WTC11 (cell line): ENCODE measurements around the gene AQP12B.

ENCODE experiments used
- ELF4 ChIP-seq: sonication (generic); formaldehyde crosslinking; IDR thresholded peaks from 2 replicates; pipeline ENCODE4 v1.8.1; 2022; ENCODE audit warnings: low read depth, mild to moderate bottlenecking, moderate library complexity, missing genetic modification reagents
- NFYB ChIP-seq: sonication (generic); formaldehyde crosslinking; conservative IDR thresholded peaks from 2 replicates; pipeline ENCODE4 v1.8.0; 2022; ENCODE audit warnings: low read depth, missing genetic modification reagents
- NR2C2 ChIP-seq: sonication (generic); formaldehyde crosslinking; IDR thresholded peaks from 2 replicates; pipeline ENCODE4 v1.8.0; 2022; ENCODE audit warnings: mild to moderate bottlenecking, missing genetic modification reagents
- NR3C1 ChIP-seq: sonication (generic); formaldehyde crosslinking; conservative IDR thresholded peaks from 2 replicates; pipeline ENCODE4 v1.8.1; 2023; ENCODE audit warnings: low read depth, mild to moderate bottlenecking, missing genetic modification reagents
- TF ChIP-seq, protein P1 (sequence below): sonication (generic); formaldehyde crosslinking; IDR thresholded peaks from 2 replicates; pipeline ENCODE4 v1.8.1; 2022; ENCODE audit warnings: low read depth, mild to moderate bottlenecking, moderate library complexity, missing genetic modification reagents, borderline replicate concordance
- TF ChIP-seq, protein P2 (sequence below): fragments of 200-600 bp; IDR thresholded peaks from 2 replicates; pipeline ENCODE4 v1.8.0; 2022; ENCODE audit warnings: antibody characterized with exemption
- TF ChIP-seq, protein P3 (sequence below): sonication (generic); formaldehyde crosslinking; IDR thresholded peaks from 2 replicates; pipeline ENCODE4 v1.8.0; 2023; ENCODE audit warnings: missing genetic modification reagents, mild to moderate bottlenecking, borderline replicate concordance
- TF ChIP-seq, protein P4 (sequence below): sonication (generic); formaldehyde crosslinking; conservative IDR thresholded peaks from 2 replicates; pipeline ENCODE4 v1.8.1; 2023; ENCODE audit warnings: mild to moderate bottlenecking, low read depth, missing genetic modification reagents, moderate library complexity
- TF ChIP-seq, protein P5 (sequence below): sonication (generic); formaldehyde crosslinking; IDR thresholded peaks from 2 replicates; pipeline ENCODE4 v1.8.1; 2022; ENCODE audit warnings: low read depth, missing genetic modification reagents, borderline replicate concordance
- TF ChIP-seq, protein P6 (sequence below): sonication (generic); formaldehyde crosslinking; IDR thresholded peaks from 2 replicates; pipeline ENCODE4 v1.8.0; 2022; ENCODE audit warnings: mild to moderate bottlenecking, missing genetic modification reagents

DNA sequence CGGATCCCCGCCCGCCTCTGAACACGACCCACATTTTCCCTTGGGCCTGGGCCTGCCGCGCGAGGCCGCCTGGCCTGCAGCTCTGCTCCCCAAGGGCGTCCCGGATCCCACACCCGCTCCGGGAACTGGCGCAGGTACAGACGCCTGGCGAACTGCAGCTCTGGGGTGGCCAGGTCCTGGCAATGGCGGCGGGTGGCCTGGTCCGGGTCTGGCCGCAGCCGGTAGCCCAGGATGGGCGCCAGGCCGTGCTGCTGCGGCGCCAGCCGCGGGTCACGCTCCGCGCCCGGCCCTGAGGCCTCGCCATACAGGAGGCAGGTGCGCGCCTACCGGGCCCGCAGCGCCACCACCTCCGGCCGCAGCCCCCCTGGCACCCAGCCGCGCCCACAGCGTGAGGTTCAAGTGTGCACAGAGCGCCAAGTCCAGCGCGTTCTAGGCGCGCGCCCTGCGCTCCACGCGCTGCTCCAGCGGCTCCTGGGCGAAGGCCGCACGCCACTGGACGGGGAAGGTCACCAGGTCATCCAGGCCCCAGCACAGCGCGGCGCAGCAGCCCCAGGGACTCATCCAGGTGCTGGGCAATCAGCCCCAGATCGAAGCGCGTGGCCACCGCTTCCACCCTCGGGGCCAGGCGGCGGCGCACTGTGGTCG lies 18.5 kb upstream of the AQP12B start:
- TF ChIP-seq, protein P1, sequence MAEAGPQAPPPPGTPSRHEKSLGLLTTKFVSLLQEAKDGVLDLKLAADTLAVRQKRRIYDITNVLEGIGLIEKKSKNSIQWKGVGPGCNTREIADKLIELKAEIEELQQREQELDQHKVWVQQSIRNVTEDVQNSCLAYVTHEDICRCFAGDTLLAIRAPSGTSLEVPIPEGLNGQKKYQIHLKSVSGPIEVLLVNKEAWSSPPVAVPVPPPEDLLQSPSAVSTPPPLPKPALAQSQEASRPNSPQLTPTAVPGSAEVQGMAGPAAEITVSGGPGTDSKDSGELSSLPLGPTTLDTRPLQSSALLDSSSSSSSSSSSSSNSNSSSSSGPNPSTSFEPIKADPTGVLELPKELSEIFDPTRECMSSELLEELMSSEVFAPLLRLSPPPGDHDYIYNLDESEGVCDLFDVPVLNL (CRISPR knock-in tag): no peak
- TF ChIP-seq, protein P2, sequence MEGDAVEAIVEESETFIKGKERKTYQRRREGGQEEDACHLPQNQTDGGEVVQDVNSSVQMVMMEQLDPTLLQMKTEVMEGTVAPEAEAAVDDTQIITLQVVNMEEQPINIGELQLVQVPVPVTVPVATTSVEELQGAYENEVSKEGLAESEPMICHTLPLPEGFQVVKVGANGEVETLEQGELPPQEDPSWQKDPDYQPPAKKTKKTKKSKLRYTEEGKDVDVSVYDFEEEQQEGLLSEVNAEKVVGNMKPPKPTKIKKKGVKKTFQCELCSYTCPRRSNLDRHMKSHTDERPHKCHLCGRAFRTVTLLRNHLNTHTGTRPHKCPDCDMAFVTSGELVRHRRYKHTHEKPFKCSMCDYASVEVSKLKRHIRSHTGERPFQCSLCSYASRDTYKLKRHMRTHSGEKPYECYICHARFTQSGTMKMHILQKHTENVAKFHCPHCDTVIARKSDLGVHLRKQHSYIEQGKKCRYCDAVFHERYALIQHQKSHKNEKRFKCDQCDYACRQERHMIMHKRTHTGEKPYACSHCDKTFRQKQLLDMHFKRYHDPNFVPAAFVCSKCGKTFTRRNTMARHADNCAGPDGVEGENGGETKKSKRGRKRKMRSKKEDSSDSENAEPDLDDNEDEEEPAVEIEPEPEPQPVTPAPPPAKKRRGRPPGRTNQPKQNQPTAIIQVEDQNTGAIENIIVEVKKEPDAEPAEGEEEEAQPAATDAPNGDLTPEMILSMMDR: no peak
- TF ChIP-seq NR3C1 (no peak), NFYB (no peak), NR2C2 (CRISPR knock-in tag) (no peak), ELF4 (CRISPR knock-in tag) (no peak)
- TF ChIP-seq, protein P3, sequence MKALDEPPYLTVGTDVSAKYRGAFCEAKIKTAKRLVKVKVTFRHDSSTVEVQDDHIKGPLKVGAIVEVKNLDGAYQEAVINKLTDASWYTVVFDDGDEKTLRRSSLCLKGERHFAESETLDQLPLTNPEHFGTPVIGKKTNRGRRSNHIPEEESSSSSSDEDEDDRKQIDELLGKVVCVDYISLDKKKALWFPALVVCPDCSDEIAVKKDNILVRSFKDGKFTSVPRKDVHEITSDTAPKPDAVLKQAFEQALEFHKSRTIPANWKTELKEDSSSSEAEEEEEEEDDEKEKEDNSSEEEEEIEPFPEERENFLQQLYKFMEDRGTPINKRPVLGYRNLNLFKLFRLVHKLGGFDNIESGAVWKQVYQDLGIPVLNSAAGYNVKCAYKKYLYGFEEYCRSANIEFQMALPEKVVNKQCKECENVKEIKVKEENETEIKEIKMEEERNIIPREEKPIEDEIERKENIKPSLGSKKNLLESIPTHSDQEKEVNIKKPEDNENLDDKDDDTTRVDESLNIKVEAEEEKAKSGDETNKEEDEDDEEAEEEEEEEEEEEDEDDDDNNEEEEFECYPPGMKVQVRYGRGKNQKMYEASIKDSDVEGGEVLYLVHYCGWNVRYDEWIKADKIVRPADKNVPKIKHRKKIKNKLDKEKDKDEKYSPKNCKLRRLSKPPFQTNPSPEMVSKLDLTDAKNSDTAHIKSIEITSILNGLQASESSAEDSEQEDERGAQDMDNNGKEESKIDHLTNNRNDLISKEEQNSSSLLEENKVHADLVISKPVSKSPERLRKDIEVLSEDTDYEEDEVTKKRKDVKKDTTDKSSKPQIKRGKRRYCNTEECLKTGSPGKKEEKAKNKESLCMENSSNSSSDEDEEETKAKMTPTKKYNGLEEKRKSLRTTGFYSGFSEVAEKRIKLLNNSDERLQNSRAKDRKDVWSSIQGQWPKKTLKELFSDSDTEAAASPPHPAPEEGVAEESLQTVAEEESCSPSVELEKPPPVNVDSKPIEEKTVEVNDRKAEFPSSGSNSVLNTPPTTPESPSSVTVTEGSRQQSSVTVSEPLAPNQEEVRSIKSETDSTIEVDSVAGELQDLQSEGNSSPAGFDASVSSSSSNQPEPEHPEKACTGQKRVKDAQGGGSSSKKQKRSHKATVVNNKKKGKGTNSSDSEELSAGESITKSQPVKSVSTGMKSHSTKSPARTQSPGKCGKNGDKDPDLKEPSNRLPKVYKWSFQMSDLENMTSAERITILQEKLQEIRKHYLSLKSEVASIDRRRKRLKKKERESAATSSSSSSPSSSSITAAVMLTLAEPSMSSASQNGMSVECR (CRISPR knock-in tag): no peak
- TF ChIP-seq, protein P4, sequence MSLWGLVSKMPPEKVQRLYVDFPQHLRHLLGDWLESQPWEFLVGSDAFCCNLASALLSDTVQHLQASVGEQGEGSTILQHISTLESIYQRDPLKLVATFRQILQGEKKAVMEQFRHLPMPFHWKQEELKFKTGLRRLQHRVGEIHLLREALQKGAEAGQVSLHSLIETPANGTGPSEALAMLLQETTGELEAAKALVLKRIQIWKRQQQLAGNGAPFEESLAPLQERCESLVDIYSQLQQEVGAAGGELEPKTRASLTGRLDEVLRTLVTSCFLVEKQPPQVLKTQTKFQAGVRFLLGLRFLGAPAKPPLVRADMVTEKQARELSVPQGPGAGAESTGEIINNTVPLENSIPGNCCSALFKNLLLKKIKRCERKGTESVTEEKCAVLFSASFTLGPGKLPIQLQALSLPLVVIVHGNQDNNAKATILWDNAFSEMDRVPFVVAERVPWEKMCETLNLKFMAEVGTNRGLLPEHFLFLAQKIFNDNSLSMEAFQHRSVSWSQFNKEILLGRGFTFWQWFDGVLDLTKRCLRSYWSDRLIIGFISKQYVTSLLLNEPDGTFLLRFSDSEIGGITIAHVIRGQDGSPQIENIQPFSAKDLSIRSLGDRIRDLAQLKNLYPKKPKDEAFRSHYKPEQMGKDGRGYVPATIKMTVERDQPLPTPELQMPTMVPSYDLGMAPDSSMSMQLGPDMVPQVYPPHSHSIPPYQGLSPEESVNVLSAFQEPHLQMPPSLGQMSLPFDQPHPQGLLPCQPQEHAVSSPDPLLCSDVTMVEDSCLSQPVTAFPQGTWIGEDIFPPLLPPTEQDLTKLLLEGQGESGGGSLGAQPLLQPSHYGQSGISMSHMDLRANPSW: no peak
- TF ChIP-seq, protein P5, sequence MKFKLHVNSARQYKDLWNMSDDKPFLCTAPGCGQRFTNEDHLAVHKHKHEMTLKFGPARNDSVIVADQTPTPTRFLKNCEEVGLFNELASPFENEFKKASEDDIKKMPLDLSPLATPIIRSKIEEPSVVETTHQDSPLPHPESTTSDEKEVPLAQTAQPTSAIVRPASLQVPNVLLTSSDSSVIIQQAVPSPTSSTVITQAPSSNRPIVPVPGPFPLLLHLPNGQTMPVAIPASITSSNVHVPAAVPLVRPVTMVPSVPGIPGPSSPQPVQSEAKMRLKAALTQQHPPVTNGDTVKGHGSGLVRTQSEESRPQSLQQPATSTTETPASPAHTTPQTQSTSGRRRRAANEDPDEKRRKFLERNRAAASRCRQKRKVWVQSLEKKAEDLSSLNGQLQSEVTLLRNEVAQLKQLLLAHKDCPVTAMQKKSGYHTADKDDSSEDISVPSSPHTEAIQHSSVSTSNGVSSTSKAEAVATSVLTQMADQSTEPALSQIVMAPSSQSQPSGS (CRISPR knock-in tag): no peak
- TF ChIP-seq, protein P6, sequence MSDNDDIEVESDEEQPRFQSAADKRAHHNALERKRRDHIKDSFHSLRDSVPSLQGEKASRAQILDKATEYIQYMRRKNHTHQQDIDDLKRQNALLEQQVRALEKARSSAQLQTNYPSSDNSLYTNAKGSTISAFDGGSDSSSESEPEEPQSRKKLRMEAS: no peak
